HG03457 (cell line): ENCODE measurements around the gene BACE2.
A peak's percentile ranks its signal among the peaks of the same experiment; 100 is the strongest.
"Not testable (repeated sequence)": the region's sequence is repeated elsewhere in the genome, so short reads cannot be mapped to it uniquely, and the experiment has no call there.

Experiments
- ATAC-seq: cut with Tn5 transposase; IDR thresholded peaks from one replicate; pipeline ENCODE4 v1.9.1; 2021; ENCODE audit warnings: moderate number of reproducible peaks; ENCODE audit not compliant: unreplicated experiment

The BACE2 gene

GRCh38 chr21:41260428-41260827, 92.5 kb downstream of the BACE2 start:
- ATAC-seq, result no peak

- ATAC-seq, result no peak
These were observed 99.4 kb downstream of the BACE2 start for GRCh38 chr21:41267346-41267745.

- no peak for ATAC-seq
These were observed 101.6 kb downstream of the BACE2 start for GRCh38 chr21:41269535-41269934.

GRCh38 chr21:41277196-41277595, 109.2 kb downstream of the BACE2 start:
- no peak for ATAC-seq

GRCh38 chr21:41277846-41278245, 109.9 kb downstream of the BACE2 start:
- ATAC-seq, result no peak

GRCh38 chr21:41280115-41280919, 112.4 kb downstream of the BACE2 start:
- no peak for ATAC-seq

- no peak for ATAC-seq
These were observed 114.5 kb downstream of the BACE2 start for GRCh38 chr21:41282412-41282811.

- peak; percentile 83 for ATAC-seq
These were observed 115.4 kb downstream of the BACE2 start for GRCh38 chr21:41283211-41283818.

- ATAC-seq, result no peak
These were observed 121.5 kb downstream of the BACE2 start for GRCh38 chr21:41289431-41289830.

GRCh38 chr21:41290106-41290799, 122.3 kb downstream of the BACE2 start:
- ATAC-seq, result no peak

GRCh38 chr21:41294548-41295231, 126.7 kb downstream of the BACE2 start:
- no peak for ATAC-seq

- ATAC-seq, result no peak
These were observed 127.8 kb downstream of the BACE2 start for GRCh38 chr21:41295721-41296254.

- ATAC-seq, result no peak
These were observed 135.0 kb downstream of the BACE2 start for GRCh38 chr21:41302976-41303375.

- ATAC-seq, result no peak
These were observed 136.2 kb downstream of the BACE2 start for GRCh38 chr21:41304068-41304720.

GRCh38 chr21:41307219-41307618, 139.3 kb downstream of the BACE2 start:
- no peak for ATAC-seq

GRCh38 chr21:41313285-41314164, 145.6 kb downstream of the BACE2 start:
- not testable (repeated sequence) for ATAC-seq

- no peak for ATAC-seq
These were observed 147.8 kb downstream of the BACE2 start for GRCh38 chr21:41315726-41316125.

GRCh38 chr21:41316200-41317062, 148.5 kb downstream of the BACE2 start, which contains the start of gene FAM3B:
Gene FAM3B, plus strand, starts transcription at chr21:41316801. Its CDS starts 79 bp downstream, at chr21:41316880.
- no peak for ATAC-seq

- no peak for ATAC-seq
These were observed 149.1 kb downstream of the BACE2 start for GRCh38 chr21:41317063-41317392.
